H1 (cell line): ENCODE results near the gene CAMK2D. TPM values are rescaled to one million over a fixed set of nuclear protein-coding genes. Genes with fewer than 3 reads are reported as not detected.

ENCODE experiments used
- CTCF ChIA-PET: fragments of 300-600 bp; sonication (Branson Sonifier 250); formaldehyde crosslinking; loops from one replicate; lab custom pipeline; 2021; ENCODE audit not compliant: partially characterized antibody; lab: Charles Lee
- POLR2A ChIA-PET: fragments of 300-600 bp; sonication (Branson Sonifier 250); formaldehyde crosslinking; loops from one replicate; lab custom pipeline; 2021; ENCODE audit warnings: inconsistent platforms; ENCODE audit not compliant: partially characterized antibody; lab: Charles Lee
- DNase-seq, 2 experiments: peaks; one replicate each; pipeline versions ENCODE4 v3.0.0 to v3.0.0-alpha.2; 2010 to 2022; ENCODE audit warnings: low spot score in 2 of 2, low read depth in 1 of 2, mixed read lengths in 1 of 2
- FAIRE-seq: peaks from 2 replicates; lab custom pipeline; 2011; peaks lifted over from hg19 to GRCh38; lab: Jason Lieb, UNC
- H2AFZ ChIP-seq: 2 replicates; pipeline ENCODE4 v1.8.1; 2012; ENCODE audit warnings: low read length, inconsistent platforms
- H2AK5ac ChIP-seq: 2 replicates; pipeline ENCODE4 v1.6.1; 2013; ENCODE audit warnings: low read depth, low read length
- H2BK120ac ChIP-seq: replicated peaks from 2 replicates; pipeline ENCODE3; 2013; ENCODE audit warnings: low read depth, low read length, inconsistent platforms
- H2BK12ac ChIP-seq: 2 replicates; pipeline ENCODE4 v1.6.1; 2013; ENCODE audit warnings: low read depth, low read length
- H2BK15ac ChIP-seq: 2 replicates; pipeline ENCODE4 v1.6.1; 2013; ENCODE audit warnings: low read length
- H2BK20ac ChIP-seq: 2 replicates; pipeline ENCODE4 v1.6.1; 2013; ENCODE audit warnings: low read length
- H2BK5ac ChIP-seq: 2 replicates; pipeline ENCODE4 v1.6.1; 2013; ENCODE audit warnings: low read depth, low read length
- H3K14ac ChIP-seq: 2 replicates; pipeline ENCODE4 v1.6.1; 2013; ENCODE audit warnings: inconsistent platforms; ENCODE audit not compliant: insufficient read length
- H3K18ac ChIP-seq: 2 replicates; pipeline ENCODE4 v1.6.1; 2013; ENCODE audit warnings: low read length; ENCODE audit errors: extremely low read depth
- H3K23ac ChIP-seq: 2 replicates; pipeline ENCODE4 v1.6.1; 2013; ENCODE audit warnings: inconsistent platforms; ENCODE audit not compliant: insufficient read length
- H3K23me2 ChIP-seq: 2 replicates; pipeline ENCODE4 v1.6.1; 2013; ENCODE audit warnings: low read depth, low read length
- H3K27ac ChIP-seq: 2 replicates; pipeline ENCODE4 v1.6.1; 2011; ENCODE audit warnings: low read depth, low read length, inconsistent platforms
- H3K27me3 ChIP-seq, 4 experiments: replicated peaks in 1 of 4; 1 replicate in 1 of 4; 2 replicates in 3 of 4; pipeline versions ENCODE4 v1.6.1 to v1.8.1; 2011 to 2013; ENCODE audit warnings: low read length in 3 of 4, mild to moderate bottlenecking in 3 of 4, inconsistent platforms in 2 of 4, mixed read lengths in 2 of 4, moderate library complexity in 1 of 4; ENCODE audit not compliant: control insufficient read depth in 3 of 4, insufficient read depth in 3 of 4; ENCODE audit errors: extremely low read depth in 1 of 4
- H3K36me3 ChIP-seq, 4 experiments: 2 replicates each; pipeline versions ENCODE4 v1.6.1 to v1.8.1; 2011 to 2013; ENCODE audit warnings: mild to moderate bottlenecking in 4 of 4, low read length in 3 of 4, moderate library complexity in 2 of 4, control low read depth in 1 of 4, inconsistent platforms in 1 of 4; ENCODE audit not compliant: insufficient read depth in 4 of 4, control insufficient read depth in 2 of 4
- H3K4ac ChIP-seq: replicated peaks from 2 replicates; pipeline ENCODE3; 2013; ENCODE audit warnings: low read length, low read depth, mixed read lengths, inconsistent platforms; ENCODE audit not compliant: insufficient read length
- H3K4me1 ChIP-seq, 4 experiments: replicated peaks in 1 of 4; 1 replicate in 1 of 4; 2 replicates in 3 of 4; pipeline versions ENCODE4 v1.6.1 to v1.8.1; 2011 to 2013; ENCODE audit warnings: low read length in 3 of 4, inconsistent platforms in 2 of 4, mixed read lengths in 1 of 4; ENCODE audit not compliant: insufficient read depth in 4 of 4, control insufficient read depth in 3 of 4
- H3K4me2 ChIP-seq, 2 experiments: 2 replicates each; pipeline versions ENCODE4 v1.6.1 to v1.8.1; 2011 to 2013; ENCODE audit warnings: low read depth in 2 of 2, low read length in 2 of 2, control low read depth in 1 of 2, inconsistent platforms in 1 of 2, mild to moderate bottlenecking in 1 of 2; ENCODE audit not compliant: insufficient read depth in 1 of 2
- H3K4me3 ChIP-seq, 4 experiments: fragments of 200-600, 300-600 bp in 1 of 4; sonication (generic), shearing (Covaris generic), sonication (Bioruptor Twin) in 1 of 4; 2 replicates each; pipeline versions ENCODE4 v1.5.1 to v1.8.1; 2011 to 2016; ENCODE audit warnings: low read length in 4 of 4, low read depth in 3 of 4, control low read depth in 2 of 4, inconsistent platforms in 2 of 4, mild to moderate bottlenecking in 2 of 4, mixed read lengths in 1 of 4, moderate library complexity in 1 of 4; ENCODE audit not compliant: insufficient read depth in 2 of 4; ENCODE audit errors: extremely low read depth in 1 of 4
- H3K56ac ChIP-seq: replicated peaks from 2 replicates; pipeline ENCODE3; 2013; ENCODE audit warnings: low read depth, mild to moderate bottlenecking, mixed read lengths, low read length, inconsistent platforms; ENCODE audit not compliant: insufficient read length
- H3K79me1 ChIP-seq: 2 replicates; pipeline ENCODE4 v1.6.1; 2013; ENCODE audit warnings: low read depth, low read length, control low read depth
- H3K79me2 ChIP-seq, 2 experiments: 2 replicates each; pipeline versions ENCODE4 v1.6.1 to v1.8.1; 2012 to 2013; ENCODE audit warnings: low read length in 2 of 2, mild to moderate bottlenecking in 2 of 2, inconsistent platforms in 1 of 2; ENCODE audit not compliant: insufficient read depth in 2 of 2, control insufficient read depth in 1 of 2
- H3K9ac ChIP-seq, 4 experiments: replicated peaks in 1 of 4; 1 replicate in 1 of 4; 2 replicates in 3 of 4; pipeline versions ENCODE4 v1.6.1 to v1.8.1; 2011 to 2013; ENCODE audit warnings: low read depth in 3 of 4, low read length in 3 of 4, control low read depth in 2 of 4, mild to moderate bottlenecking in 2 of 4, moderate library complexity in 2 of 4, inconsistent platforms in 1 of 4; ENCODE audit errors: extremely low read depth in 1 of 4
- H3K9me3 ChIP-seq, 2 experiments: 2 replicates each; pipeline versions ENCODE4 v1.6.1 to v1.8.1; 2012 to 2013; ENCODE audit warnings: mild to moderate bottlenecking in 2 of 2, moderate library complexity in 2 of 2, control low read depth in 1 of 2, inconsistent platforms in 1 of 2, low read depth in 1 of 2, low read length in 1 of 2, mixed read lengths in 1 of 2; ENCODE audit not compliant: insufficient read depth in 2 of 2
- H4K20me1 ChIP-seq, 2 experiments: replicated peaks in 1 of 2; 2 replicates each; pipeline versions ENCODE3 to v1.8.1; 2011 to 2013; ENCODE audit warnings: inconsistent platforms in 2 of 2, low read length in 2 of 2, mild to moderate bottlenecking in 1 of 2; ENCODE audit not compliant: insufficient read depth in 2 of 2, control insufficient read depth in 1 of 2
- H4K5ac ChIP-seq: 2 replicates; pipeline ENCODE4 v1.6.1; 2013; ENCODE audit warnings: low read length, low read depth, mixed read lengths, inconsistent platforms; ENCODE audit not compliant: insufficient read length
- H4K8ac ChIP-seq: 2 replicates; pipeline ENCODE4 v1.8.0; 2013; ENCODE audit warnings: mild to moderate bottlenecking, moderate library complexity, low read length, inconsistent platforms; ENCODE audit not compliant: insufficient read depth; ENCODE audit errors: extremely low read depth
- H4K91ac ChIP-seq: replicated peaks from 2 replicates; pipeline ENCODE3; 2013; ENCODE audit warnings: low read length, mixed read lengths, inconsistent platforms; ENCODE audit not compliant: insufficient read length
- HDAC2 ChIP-seq, 2 experiments: fragments of 300-600 bp in 1 of 2; sonication (generic) in 1 of 2; IDR thresholded peaks; 2 replicates each; pipeline ENCODE4 v1.6.1; 2011 to 2012; ENCODE audit warnings: low read depth in 2 of 2, low read length in 2 of 2, mild to moderate bottlenecking in 2 of 2, moderate library complexity in 2 of 2, borderline replicate concordance in 1 of 2, inconsistent platforms in 1 of 2
- WGBS, 2 experiments: shearing (Covaris generic) in 1 of 2; methylation state at CpG; one replicate each; pipeline versions ENCODE4 v1.1.6 to v1.1.7; 2013 to 2015; ENCODE audit warnings: low lambda C conversion rate in 2 of 2, mixed read lengths in 2 of 2, inconsistent platforms in 1 of 2, low coverage in 1 of 2, missing lambda C conversion rate in 1 of 2; ENCODE audit not compliant: insufficient replicate concordance in 2 of 2, insufficient coverage in 1 of 2, insufficient read length in 1 of 2; ENCODE audit errors: extremely low coverage in 1 of 2, missing lambda C conversion rate in 1 of 2; 5-methylcytosine and 5-hydroxymethylcytosine counted together
- polyA plus RNA-seq, 7 experiments: library from polyadenylated mRNA; depleted of rRNA in 3 of 7; stranded (reverse) in 5 of 7; unstranded in 2 of 7; fragments of >200 nt in 5 of 7; fragments of 200-250 nt in 2 of 7; gene quantifications; 1 replicate in 5 of 7; 2 replicates in 1 of 7; 4 replicates in 1 of 7; pipeline versions ENCODE4 v1.2.1 to v1.2.3, GENCODE V29; 2011 to 2013; ENCODE audit warnings: missing spikeins in 2 of 7, mixed read lengths in 2 of 7
- total RNA-seq: library from RNA; stranded (reverse); fragmentation: NEBNext Ultra II Directional; extraction: Animal tissue kit (Norgen Biotek cat#: 25700); gene quantifications from 2 replicates; pipeline ENCODE4 v1.2.1, GENCODE V29; 2021

Gene CAMK2D
- total and polyA plus RNA-seq, 2 of the 8 experiments (the other 6 are each of a cell fraction or from before 2014, with no cell fraction given): 3.2 to 7.0 TPM

GRCh38 chr4:113445286-113445685, 316.3 kb downstream of the CAMK2D start:
- no peaks in the 10 kb centered on the region for H3K9me3 ChIP-seq
- H4K8ac ChIP-seq: no peak overlapping the region
- no peak overlapping the region for H3K23ac ChIP-seq
- no peak overlapping the region for H3K9ac ChIP-seq
- no peak overlapping the region for H2BK5ac ChIP-seq
- H3K14ac ChIP-seq: no peak overlapping the region
- no peak overlapping the region for H3K56ac ChIP-seq
- H4K5ac ChIP-seq: no peak overlapping the region
- DNase-seq: no peak
- FAIRE-seq: no peak
- no peak overlapping the region for H3K4ac ChIP-seq
- no peak overlapping the region for H2AK5ac ChIP-seq
- no peaks in the 10 kb centered on the region for H4K20me1 ChIP-seq
- H3K18ac ChIP-seq: no peak overlapping the region
- CTCF ChIA-PET: no interaction called here
- no peaks in the 10 kb centered on the region for H3K36me3 ChIP-seq
- no peaks in the 10 kb centered on the region for H3K79me1 ChIP-seq
- no peaks in the 10 kb centered on the region for H3K79me2 ChIP-seq
- H4K91ac ChIP-seq: no peak overlapping the region
- POLR2A ChIA-PET: no interaction called here
- no peaks in the 10 kb centered on the region for H3K23me2 ChIP-seq
- H3K4me3 ChIP-seq: no peak overlapping the region
- 92% methylated on average over 5 of the region's 5 CpGs; no CpG with 5 or more reads in 1 of the 2 experiments for WGBS, 2 experiments
- no peak overlapping the region for H2BK120ac ChIP-seq
- no peak overlapping the region for H3K4me2 ChIP-seq
- no peaks in the 10 kb centered on the region for H3K27me3 ChIP-seq
- H3K27ac ChIP-seq: no peak overlapping the region
- no peak overlapping the region for H2BK12ac ChIP-seq
- H2BK15ac ChIP-seq: no peak overlapping the region
- H2AFZ ChIP-seq: no peak overlapping the region
- no peaks in the 10 kb centered on the region; a peak in 1 of 7 replicates for H3K4me1 ChIP-seq
- H2BK20ac ChIP-seq: no peak overlapping the region
- no peak for TF ChIP-seq HDAC2 (IDR thresholded peaks at IDR 0.05; ENCODE audit: borderline replicate concordance in 1 of 2, low read depth in 2 of 2, low read length in 2 of 2)
